NCI-H146 (cell line): ENCODE data around the gene B4GALNT4.
"Not testable (repeated sequence)": the region's sequence is repeated elsewhere in the genome, so short reads cannot be mapped to it uniquely, and the experiment has no call there.

Experiments
- DNase-seq: peaks from one replicate; lab custom pipeline; 2025; lab: John Stamatoyannopoulos, UW

B4GALNT4 gene

DNA sequence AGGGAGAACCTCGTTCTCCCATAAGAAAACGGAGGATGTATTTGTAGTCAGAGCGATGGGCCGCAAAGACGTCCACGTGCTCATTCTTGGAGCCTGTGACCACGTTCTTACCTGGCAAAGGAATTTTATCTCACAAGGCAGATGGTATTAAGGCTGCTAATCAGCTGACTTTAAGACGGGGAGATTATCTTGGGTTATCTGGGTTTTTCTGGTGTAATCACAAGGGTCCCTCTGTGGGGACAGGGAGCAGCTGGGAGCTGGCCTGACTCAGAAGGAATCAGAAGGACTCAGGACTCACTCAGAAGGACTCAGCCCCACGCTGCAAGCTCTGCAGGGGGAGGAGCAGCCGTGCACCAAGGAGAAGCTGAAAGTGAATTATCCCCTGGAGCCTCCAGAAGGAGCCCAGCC lies 53.0 kb downstream of the B4GALNT4 start:
- no peak for DNase-seq

DNA sequence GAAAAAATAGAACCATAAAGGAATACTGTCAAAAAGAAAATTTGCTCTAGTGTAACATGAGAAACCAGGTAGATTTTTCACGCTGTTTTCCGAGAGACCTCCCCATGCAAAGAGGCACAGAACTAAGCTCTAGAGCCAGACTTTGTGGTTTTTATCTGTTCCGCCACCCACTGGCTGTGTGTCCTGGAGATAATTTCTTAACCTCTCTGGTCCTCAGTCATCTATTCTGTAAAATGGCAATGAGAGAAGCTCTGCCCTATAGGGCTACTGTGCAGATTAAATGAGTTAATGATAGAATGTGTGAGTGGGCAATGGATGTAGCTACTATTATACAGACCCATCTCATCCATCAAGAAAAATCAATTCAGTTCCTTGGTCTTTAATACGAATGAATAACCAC lies 54.9 kb downstream of the B4GALNT4 start:
- DNase-seq = no peak

DNA sequence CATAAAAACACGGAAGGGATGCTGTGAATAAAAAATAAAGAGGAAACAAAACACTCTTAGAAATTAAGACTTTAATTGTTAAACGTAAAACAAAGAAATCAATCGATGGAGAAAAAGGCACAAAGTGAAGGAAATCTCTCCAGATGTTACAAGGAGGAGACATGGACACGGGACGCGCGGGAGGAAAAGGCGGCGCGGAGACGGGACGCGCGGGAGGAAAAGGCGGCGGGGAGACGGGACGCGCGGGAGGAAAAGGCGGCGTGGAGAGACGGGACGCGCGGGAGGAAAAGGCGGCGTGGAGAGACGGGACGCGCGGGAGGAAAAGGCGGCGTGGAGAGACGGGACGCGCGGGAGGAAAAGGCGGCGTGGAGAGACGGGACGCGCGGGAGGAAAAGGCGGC lies 55.5 kb downstream of the B4GALNT4 start:
- not testable (repeated sequence) for DNase-seq

DNA sequence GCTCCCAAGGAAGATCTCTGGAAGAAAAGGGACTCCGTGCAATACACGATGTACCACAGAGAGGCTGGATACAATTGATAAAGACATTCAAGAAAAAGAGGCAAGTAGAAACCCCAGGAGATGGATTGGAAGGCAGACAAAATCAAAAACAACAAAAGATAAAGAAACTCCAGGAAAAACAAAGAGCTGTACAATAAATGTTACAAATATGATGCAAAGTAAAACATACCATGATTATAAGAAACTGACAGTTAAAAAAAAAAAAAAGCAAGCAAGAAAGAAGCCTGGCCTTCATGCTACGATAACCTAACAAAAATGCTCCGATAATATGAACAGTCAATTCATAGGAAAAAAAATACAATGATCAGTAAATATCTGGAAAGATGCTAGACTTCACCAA lies 56.0 kb downstream of the B4GALNT4 start:
- DNase-seq = no peak

DNA sequence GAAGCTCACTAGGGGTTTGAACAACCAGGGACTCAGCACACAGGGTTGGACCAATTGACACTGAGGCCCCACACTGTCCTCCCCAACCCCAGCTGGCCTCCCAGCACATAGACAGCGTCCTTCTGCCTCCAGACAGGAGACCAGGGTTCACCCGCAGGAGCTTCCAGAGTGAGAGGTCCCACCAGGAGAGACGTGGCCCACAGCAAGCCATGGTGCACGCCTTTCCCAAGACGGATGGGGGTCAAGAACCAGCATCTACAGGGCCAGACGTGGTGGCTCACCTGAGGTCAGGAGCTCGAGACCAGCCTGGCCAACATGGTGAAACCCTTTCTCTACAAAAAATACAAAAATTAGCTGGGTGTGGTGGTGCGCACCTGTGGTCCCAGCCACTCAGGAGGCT lies 57.6 kb downstream of the B4GALNT4 start:
- no peak for DNase-seq

DNA sequence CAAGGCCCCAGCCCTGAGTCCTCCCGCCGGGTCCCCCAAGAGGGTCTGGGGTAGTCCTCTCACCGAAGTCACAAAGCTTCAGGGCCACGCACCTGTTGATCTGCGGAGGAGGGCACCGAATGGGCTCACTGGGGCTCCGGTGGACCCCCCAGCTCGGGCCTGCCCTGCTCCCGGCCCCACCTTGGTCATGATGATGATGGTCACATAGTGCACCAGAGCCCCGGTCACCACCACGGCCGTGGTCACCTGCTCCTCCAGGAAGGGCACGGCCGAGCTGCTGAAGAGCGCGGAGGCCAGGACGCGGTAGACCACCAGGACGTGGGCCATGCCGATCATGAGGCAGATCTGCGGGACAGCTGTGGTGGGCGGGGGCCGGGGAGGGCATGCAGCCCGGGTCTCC lies 59.0 kb downstream of the B4GALNT4 start:
- DNase-seq = no peak

DNA sequence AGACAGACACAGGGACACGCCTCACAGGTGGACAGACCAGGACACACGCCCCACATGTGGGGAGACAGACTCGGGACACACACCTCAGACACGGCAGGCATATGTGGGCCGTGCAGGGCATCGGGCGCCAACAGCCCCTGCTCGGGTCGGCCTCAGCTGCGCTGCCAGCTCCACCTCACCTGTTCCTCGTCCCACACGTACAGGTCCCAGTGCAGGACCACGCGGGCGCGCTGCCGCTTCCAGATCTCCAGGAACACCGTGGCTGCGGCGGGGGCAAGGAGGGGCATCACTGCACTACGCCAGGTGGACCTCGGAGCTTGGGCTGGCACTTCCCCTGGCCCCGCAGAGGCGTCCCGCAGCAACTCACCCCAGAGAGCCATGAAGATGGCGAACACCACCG lies 60.1 kb downstream of the B4GALNT4 start:
- DNase-seq = no peak

DNA sequence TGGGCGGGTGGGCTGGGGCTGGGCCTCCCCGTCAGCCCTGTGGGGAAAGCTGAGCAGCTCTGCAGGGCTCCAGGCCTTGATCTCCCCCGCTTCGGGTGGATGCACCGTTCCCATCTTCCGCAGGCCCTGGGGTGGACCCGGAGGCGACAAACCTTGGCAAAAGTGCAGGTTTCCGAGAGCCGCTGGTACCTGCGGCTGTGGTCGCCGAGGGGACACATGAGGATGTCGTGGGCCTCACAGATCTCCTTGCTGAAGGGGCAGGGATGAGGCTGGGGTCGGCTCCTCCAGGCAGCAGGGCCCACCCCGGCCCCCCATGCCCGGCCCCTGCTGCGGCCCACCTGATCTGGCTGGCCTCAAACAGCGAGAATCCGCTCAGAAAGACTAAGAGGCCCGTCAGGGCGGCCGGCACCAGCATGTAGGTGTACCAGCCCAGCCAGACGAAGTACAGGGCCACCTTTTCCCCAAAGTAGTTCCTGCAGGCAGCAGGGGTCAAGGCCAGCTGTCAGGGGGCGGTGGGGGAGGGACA lies 60.7 kb downstream of the B4GALNT4 start:
- no peak for DNase-seq
